Muscle of arm (tissue), 12 donors: ENCODE results near the gene MSLN. TPM values are rescaled to one million over a fixed set of nuclear protein-coding genes. Genes with fewer than 3 reads are reported as not detected.

Experiments
- DNase-seq: peaks from one replicate; pipeline ENCODE4 v3.0.0-alpha.2; 2013
- polyA plus RNA-seq, 12 donors: library from polyadenylated mRNA; unstranded; fragments of 120-200 nt; gene quantifications; one replicate each; pipeline ENCODE4 v1.2.1, GENCODE V29; 2013; ENCODE audit not compliant: insufficient read length in 12 of 12

The MSLN gene
- polyA plus RNA-seq, 12 donors = 0.22 to 15.6 (median 0.91) TPM; not detected in 2

DNA sequence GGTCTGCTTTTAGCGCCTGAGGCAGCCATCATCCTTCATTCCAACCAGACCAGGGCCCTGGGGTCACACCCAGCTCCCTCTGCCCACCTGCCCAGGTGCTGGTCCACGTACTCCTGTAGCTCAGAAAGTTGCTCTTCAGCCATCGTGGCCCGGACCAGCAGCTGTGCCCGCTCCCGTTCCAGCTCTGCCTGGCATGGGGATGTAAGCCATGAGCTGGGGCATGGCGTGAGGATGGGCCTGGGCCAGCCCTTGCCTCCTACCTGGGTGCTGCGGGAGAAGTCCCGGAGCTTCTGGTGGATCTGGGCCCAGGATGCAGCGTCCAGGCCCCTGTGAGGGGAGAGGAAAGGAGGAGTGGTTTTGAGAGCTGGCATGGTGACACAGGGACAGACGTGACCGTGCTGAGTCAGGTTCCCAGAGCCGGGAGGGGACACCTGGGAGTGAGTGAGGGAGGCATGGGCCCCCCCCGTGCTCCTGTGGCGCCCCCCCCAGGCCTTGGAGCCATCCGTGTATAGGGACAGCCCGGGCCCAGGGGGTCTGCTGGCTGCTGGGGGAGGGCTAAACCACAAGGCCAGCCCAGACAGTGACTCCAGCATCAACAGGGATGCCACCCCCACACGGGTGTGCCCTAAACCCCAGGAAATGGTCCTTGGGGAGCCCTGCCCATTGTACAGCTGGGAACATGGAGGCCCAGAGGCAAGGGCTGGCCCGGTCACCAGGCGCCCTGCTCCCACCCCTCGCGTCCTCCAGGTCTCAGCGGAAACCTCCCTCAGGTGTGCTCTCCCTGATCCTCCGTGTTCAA lies 37.5 kb upstream of the MSLN start:
- no peak for DNase-seq

DNA sequence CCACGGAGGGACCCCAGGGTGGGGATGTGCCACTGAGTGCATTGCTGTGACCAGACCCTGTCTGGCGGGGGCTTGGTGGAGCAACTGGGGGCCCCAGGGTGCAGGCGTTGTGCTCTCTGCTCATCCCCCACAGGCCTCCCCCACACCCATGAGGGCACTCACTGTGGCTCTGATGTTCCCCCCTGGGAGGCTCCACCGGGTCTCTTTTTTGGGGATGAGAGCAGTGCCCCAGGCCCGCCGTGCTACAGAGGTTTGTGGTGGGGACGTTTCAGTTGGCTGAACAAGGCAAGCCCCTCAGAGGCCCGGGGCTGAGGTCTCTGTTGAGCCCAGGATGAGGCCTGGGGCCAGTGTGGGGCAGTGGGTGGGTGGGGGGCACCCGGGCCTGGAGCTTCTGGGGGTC lies 36.8 kb upstream of the MSLN start:
- DNase-seq = no peak

DNA sequence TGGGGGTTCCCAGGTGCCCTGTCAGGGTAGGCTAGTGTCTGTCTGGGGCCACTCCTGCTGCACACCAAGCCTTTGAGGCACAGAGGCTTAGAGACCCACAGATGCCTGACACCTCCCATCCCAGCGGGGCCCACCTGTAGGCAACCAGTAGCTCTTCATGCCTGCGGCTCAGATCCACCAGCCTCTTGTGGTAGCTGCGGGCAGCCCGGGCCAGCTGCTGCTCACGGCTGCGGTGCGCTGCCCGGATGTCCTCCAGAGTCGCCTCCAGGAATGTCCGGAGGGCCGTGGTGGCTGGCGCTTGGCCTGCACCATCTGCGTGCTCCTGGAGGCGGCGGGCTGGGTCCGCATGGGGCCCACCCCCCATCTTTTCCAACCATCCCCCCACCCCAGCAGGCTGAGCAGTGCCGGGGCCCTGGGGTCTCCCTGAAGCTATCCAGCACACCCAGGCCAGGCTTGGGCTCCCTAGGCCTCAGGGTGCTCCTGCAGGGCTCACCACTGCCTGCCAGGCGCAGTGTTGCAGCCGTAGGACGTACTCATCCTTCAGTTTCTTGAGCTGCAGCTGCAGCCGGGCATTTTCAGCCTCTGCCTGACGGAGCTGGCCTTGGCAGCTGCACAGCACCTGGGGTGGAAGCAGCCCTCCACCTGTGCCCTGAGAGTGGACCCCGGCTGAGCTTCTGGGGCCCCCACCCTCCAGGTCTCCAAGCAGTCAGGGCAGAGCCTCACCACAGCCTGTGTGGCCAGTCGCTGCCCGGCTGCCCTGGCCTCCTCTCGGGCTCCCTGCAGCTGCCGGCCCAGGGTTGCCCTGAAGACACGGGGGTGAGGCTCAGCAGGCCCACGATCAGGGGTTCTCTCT lies 36.1 kb upstream of the MSLN start:
- no peak for DNase-seq

DNA sequence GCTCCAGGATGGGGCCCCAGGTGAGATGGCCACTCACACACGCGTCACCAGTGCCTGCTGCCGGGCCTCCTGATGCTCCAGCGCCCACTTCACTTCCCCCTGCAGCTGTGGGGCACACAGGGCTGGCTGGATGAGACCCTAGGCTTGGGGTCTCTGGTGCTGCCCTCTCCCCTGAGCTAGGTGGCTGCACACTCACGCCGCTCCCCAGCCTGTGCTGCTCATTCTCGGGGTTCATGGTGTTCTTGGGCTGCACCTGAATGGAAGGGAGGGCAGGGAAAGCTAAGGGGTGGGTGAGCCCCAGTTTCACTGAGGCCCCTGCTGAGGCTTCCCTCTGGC lies 35.5 kb upstream of the MSLN start:
- no peak for DNase-seq

DNA sequence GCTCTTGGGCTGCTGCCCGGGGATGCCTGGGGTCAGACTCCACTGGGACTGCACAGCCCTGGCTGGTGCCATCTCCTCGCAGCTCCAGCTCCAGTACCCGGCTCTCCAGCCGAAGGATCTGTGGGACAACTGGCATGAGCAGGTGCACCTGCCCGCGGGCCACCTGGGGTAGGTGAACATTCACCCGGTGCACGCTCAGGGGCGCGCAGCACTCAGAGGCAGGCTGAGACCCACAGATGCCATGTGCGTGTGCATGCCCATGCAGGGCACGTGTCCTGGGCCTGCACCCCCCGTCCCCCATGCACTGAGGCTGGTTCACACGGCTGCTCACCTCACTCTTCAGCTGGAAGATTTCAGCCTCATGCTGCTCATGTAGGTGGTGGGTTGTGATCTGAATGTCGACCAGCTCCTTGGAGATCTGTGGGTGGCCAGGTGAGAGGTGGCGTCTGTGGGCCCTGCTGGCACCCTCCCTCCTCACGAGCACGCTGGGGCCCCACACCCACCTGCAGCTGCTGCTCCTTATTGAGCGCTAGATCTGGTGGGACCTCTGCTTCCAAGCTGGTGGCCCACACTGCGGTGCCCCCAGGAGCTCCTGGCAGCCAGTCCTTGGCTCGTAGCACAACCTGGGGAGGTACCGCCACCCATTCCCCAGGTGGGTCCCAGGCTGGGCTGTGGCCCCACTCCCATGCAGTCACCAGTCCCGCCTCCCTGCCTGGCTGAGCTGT lies 34.9 kb upstream of the MSLN start:
- no peak for DNase-seq

DNA sequence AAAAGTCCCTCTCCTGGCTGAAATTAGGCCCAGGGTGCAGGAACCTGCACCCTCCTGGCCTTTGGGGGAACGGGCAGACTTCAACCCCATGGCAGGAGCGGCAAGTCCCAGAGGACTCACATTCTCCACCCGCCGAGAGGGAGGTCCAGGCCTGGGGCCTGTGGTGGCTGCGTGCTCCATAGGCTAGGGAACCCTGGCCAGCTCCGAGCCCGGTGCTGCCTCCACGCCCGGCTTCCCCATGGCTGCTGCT lies 34.4 kb upstream of the MSLN start:
- DNase-seq = no peak

DNA sequence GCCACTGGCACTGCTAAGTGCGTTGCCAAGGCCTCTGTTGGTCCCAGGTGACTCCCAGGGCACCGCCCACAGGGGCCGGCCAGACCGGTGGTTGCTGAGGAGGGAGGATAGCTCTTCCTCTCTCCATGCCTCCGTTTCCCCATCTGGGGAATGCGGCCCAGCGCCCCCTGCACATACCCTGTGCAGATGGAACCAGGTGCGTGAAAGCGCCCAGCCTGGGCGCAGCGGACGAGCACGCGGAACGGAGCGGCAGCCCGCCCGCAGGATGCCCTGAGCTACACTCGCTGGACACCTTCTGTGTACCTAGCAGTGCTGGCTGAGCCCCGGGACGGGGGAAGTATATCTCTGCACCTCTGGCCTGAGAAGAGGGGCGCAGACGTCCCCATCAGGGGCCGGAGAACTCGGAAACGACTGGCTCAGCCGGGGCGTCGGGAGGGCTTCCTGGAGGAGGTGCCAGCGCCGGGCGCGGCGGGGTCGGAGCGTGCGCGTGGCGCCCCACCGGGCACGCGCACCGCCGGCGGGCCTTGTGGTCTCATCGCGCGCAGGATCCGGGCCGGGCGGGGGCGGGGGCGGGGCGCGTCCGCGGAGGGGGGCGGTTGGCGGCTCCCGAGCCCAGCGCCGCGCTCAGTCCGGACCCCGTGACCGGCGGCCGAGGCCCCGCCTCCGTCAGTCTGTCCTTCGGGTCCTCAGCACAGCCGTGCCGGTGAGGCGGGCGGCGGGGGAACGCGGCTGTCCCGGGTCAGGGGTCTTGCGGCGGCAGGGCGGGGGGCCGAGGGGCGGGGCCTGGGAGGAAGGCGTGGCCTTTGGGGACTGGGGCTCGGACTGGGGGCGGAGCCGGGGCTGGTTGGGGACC lies 33.9 kb upstream of the MSLN start, which contains the start of the genes CCDC78 and HAGHL:
TSS of gene CCDC78 (minus strand) at position 6 of the 853 bp plus-strand sequence. CDS start 76 bp downstream, outside the sequence.
TSS of gene HAGHL (plus strand) at position 669 of the 853 bp plus-strand sequence. CDS start 404 bp downstream, outside the sequence.
- no peak for DNase-seq

DNA sequence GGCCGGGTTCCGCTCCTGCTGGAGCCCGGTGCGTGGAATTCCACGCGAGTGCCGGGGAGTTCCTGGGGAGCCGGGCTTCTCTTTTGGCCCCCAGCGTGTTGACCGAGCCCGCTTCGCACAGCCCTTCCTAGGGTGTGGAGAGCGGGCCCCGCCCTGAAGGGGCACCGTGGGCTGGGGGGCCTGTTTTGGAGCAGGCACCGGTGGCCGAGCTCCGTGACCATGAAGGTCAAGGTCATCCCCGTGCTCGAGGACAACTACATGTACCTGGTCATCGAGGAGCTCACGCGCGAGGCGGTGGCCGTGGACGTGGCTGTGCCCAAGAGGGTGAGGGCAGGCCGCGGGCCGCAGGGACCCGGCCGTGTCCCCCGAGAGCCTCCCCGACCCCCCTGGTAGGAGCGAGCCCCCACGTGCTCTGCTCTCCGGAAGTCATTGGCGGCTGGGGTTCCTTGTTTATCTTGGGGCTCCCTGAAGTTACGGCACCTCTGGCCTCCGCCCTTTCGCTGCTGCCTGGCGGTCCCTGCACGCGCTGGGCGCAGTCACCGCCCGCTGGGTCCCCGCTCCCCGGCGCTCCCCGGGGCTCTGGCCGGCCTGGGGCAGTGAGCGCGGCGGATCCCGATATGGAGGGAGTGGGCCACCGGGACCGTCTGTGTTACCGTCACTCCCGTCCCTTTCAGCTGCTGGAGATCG lies 33.1 kb upstream of the MSLN start:
- no peak for DNase-seq

DNA sequence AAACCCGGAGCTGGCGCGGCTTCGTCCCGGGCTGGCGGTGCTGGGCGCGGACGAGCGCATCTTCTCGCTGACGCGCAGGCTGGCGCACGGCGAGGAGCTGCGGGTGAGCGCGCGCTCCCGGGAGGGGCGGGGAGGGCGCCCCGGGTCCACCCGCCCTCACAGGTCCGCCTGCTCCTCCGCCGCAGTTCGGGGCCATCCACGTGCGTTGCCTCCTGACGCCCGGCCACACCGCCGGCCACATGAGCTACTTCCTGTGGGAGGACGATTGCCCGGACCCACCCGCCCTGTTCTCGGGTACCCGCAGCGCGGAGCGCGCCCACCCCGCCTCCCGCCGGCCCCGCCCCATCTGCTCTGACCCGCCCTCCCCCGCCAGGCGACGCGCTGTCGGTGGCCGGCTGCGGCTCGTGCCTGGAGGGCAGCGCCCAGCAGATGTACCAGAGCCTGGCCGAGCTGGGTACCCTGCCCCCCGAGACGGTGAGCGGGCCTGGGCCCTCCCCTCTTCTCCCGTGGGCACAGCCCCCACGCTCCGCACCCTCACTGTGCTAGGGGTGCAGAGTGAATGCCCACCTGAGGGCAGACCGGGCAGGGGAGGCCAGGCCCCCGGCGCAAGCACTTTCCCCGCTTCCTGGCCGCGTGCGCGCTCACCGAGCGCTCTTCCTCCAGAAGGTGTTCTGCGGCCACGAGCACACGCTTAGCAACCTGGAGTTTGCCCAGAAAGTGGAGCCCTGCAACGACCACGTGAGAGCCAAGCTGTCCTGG lies 32.2 kb upstream of the MSLN start:
- DNase-seq = no peak

DNA sequence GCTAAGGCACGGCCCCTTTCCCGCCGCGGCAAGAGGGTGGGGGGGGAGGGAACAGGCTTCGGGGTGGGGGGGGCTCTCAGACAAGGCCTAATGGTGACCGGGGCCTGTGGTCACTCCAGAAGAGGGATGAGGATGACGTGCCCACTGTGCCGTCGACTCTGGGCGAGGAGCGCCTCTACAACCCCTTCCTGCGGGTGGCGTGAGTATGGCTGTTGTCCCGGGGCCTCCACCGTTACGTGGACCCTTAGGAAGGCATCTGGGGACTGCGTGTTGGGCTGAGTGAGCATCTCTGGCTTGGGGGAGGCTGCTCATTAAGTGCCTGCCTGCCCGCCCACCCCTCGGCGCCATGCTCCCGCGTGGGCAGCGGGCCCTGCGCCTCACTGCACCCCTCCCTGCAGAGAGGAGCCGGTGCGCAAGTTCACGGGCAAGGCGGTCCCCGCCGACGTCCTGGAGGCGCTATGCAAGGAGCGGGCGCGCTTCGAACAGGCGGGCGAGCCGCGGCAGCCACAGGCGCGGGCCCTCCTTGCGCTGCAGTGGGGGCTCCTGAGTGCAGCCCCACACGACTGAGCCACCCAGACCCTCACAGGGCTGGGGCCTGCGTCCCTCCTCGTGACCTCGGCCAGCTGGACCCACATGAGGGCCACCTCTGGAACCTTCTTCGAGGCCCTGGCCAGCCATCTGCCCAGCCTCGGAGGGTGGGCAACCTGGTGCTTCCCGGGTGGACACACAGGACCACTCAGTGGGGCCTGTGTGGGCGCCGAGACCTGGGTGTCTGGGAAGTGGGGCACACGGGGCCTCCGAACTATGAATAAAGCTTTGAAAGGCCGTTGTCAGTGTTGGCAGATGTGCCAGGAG lies 31.4 kb upstream of the MSLN start:
- DNase-seq = no peak

DNA sequence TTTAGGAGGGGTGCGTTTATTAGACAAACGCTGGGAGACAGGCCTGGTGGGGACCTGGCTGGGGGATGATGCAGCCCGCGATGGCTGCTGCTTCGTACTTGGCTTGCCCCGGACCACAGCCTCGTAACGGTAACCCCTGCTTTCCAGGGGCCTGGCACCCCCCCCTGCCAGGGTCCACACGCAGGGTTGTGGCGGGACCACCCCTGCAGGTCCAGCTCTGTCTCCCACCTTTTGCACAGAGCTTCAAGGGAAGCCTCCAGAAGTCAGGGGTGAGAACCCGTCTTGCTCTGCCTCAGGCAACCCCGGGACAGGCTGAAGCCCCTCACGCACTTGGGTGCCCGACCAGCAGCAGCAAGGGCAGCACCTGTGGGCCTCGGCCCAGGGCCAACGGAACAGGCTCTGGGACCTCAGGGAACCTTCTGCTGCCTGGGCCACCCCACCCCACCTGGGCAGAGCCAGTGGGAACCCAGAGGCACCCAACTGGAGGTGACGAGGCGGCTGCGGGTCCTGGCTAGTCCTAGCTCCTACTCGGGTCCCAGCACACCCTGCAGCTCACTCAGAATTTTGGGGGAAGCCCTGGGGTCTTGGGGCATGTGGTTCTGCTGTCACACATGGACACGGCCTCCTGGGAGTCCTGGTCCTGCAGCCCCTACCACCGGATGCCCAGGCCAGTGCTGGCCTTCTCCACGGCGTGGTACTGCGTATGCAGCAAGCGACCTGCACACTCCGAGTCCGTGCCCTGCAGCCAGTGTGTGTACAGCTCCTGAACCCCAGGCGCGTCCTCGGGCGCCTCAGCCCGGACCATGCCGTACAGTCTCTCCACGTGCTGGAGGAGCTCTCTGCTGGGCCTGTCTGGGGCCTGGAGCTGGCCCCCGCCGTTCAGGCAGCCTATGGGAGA lies 30.5 kb upstream of the MSLN start:
- no peak for DNase-seq

DNA sequence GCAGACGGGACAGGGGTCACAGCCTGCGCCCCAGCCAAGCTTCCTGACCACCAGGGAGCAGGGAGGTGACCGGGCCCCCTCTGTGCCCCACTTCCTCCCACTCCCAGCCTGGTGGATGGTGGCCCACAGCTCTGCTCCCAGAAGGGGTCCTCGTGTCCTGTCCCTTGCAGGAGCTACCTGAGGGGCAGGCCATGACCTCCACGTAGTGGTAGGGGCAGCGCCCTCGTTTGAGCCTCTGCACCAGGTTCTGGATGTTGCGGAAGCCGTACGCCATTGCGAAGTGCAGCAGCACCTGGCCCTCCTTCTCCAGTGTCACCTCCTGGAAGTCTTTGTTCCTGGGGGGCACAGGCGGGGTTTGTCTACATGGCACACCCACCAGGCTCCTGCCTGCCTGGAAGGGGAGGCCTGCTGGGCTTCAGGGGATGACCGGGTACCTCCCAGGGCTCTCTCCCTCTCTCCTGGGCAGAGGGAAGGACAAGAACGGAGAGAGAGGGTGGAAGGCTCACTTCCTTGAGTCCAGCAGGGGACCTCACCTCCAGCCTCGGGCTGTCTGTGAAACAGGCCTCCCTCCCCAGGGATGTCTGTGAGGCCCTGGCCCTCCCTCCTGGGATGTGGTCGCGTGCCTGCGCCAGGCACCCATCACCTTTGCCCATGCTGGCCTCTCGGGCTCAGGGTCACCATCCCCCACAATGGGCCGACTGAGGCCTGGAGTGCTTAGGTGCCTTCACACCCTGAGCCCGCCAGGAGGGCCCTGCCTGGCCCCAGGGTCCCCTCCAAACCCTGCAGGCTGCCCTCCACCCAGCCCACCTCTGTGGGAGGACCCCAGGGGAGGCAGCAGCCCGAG lies 29.6 kb upstream of the MSLN start:
- no peak for DNase-seq

DNA sequence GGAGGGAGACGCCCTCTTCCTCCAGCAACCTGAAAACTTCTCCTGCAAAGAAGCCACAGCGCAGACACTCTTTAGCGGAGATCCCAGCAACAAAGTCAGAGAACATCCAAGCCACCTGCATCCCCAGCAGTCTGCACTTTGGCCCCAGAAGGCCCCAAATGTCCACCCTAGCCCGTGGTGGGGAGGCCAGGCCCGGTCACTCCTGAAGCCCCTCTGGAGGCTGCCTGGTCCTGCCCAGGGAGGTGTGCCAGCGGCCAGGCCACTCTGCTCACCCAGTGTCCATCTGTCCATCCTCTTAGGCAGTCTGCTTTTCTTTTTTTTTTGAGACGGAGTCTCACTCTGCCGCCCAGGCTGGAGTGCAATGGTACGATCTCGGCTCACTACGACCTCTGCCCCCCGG lies 28.2 kb upstream of the MSLN start:
- DNase-seq = no peak

DNA sequence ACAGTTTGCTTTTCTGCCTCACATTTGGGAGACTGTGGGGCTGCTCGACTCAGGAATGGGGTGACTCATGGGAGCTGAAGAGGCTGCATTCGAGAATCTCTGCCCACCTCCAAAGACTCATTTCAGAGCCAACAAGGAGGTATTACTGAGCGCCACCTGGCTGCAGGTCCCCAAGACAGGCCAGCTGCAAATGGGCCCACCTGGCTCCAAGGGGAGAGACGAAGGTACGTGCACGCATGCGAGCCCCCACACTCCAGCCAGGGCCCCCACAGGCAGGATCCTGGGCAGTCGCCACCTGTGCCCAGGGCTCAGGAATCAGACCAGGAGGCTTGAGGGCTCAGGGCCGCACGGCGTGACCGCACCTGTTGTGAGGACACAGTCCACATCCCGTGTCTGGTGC lies 27.6 kb upstream of the MSLN start:
- DNase-seq = no peak

DNA sequence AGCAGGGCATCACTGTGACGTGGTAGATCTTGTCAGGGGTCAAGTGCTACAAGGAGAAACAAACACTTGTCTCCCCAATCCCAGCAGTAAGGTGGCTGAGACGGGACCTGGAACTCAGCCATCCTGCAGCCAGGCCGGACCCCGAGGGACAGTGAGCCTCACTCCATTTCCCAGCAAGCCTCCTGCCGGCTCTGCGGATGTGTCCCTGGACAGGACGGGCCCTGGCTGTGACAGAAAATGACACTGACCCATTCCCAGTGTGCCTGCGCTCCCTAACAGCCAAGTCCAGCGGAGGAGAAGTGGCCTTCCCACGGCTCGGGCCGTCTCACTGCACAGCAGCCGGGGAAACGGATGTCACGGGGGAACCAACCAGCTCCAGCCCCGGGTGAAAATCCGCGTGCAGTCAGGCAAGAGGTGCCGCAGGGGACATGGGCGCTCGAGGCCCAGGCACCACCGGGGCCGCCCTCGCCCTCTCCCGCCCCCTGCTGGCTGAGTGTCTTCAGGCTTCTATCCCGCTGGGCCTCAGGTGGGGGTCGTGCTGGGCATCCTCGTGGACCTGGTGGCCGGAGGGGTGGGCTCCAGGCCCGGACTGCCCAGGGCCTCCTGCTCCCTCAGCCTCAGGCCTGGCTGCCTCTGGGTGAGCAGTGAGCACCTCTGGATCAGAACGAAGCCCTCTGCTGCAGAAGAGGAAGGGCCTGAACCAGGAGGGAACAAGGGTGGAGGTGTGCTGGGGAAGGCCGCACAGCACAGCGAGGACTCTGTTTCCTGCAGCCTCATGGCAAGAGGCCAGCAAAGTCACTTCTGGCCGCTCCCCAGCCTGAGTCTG lies 26.9 kb upstream of the MSLN start:
- DNase-seq = no peak
